ENCODE measurements around the gene GALNT10. TPM values are rescaled to one million over a fixed set of nuclear protein-coding genes. Genes with fewer than 3 reads are reported as not detected.

The GALNT10 gene
- total RNA-seq, 1 donor, result 13.5 TPM

GRCh38 chr5:154394307-154394706 lies 203.8 kb downstream of the GALNT10 start:
- no peak for DNase-seq (ENCODE audit: low read depth in 2 of 3, low spot score in 2 of 3)

- no peak for DNase-seq (ENCODE audit: low read depth in 2 of 3, low spot score in 2 of 3)
These were observed 205.0 kb downstream of the GALNT10 start for GRCh38 chr5:154395407-154396106.

DNA sequence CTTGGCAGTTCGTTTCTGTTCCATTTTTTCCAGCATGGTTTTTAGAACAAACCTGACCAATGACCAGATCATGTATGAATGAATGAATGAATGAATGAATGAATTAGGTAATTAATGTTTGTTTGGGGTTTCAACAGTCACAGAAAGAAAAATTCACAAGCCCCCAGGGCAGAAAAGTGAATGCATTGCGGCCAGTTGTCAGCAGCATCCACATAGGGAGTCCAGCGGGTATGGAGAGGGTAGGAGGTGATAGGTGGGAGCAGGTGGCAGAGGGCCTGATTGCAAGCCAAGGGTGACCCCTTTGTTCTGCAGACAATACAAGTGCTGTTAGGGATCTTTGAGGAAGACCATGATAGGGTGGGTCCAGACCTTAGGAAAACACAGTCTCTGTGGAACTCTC lies 205.6 kb downstream of the GALNT10 start:
- DNase-seq (ENCODE audit: low read depth in 2 of 3, low spot score in 2 of 3), result no peak

DNA sequence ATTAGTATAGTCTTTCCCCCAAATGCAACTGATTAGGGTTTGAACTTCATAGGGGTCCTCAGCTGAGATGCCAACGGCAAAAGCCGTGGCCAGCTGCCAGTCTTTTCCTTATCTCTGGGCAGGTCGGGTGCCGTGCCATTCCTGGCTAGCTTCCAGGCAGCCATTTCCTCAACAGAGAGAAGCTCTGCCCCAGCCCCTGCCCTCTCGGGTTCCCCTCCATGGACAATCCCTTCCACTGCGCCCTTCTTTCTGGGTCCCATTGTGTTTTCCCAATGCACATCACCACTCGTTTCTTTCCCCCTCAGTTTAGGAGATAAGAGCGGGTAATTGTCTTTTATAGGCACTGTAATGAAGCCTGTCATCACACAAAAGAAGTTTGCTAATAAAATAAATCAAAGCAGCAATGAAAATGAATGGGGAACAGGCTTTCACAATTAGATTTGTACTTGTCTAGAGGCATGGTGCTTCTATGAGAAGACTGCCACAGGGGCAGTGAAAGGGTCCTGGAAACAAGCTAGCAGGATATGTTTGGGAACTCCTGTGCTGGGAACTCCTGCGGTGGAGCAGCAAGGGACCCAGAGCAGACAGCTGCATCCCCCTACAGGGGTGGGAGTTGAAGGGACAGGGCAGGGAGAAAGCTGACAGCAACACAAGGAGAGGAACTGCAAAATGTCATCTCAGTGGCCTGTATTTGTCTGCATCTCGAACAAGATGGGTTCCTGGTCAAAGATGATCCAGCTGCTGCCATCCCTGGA lies 207.3 kb downstream of the GALNT10 start:
- DNase-seq (ENCODE audit: low read depth in 2 of 3, low spot score in 2 of 3), result peak in 2 of 3 donors; percentile 65 to 81

DNA sequence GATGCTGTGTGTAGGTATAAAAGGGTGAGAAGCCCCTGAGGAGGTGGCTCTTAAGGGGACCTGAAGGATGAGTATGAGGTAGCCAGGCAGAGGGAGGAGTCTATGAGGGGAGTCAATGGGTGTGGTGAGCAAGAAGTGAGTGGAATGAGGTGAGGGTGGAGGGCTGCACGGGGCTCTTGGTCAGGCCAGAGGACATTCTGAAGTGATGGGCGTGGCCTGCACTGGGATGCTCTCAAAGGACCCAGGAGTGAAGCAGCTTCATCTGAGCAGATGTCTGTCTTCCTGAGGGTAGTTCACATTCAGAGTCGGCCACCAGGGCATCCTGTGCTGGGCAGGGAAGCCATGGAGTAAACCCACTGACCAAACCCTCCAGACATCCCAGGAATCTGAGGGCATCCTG lies 210.1 kb downstream of the GALNT10 start:
- DNase-seq (ENCODE audit: low read depth in 2 of 3, low spot score in 2 of 3), result no peak

- no peak for DNase-seq (ENCODE audit: low read depth in 2 of 3, low spot score in 2 of 3)
These were observed 210.8 kb downstream of the GALNT10 start for GRCh38 chr5:154401355-154401754.

DNA sequence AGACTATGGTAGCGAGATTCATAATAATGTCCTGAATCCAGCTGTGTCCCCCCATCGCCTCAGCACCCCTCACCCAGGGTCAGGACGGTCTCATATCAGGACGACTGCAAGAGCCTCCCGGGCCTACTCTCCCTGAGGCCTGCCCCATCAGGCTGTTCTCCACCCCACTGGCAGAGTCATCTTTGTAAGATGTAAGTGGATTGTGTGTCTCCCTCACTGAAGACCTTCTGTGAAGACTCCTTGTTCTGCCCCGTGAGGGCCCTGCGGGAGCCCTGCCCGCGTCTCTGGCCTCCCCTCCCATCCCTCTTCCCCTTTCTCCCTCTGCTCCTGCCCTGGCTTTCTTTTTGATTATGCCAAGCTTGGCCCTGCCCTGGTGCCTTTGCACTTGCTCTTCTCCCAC lies 211.4 kb downstream of the GALNT10 start:
- no peak for DNase-seq (ENCODE audit: low read depth in 2 of 3, low spot score in 2 of 3)

- no peak for DNase-seq (ENCODE audit: low read depth in 2 of 3, low spot score in 2 of 3)
These were observed 212.1 kb downstream of the GALNT10 start for GRCh38 chr5:154402611-154403010.

- no peak for DNase-seq (ENCODE audit: low read depth in 2 of 3, low spot score in 2 of 3)
These were observed 212.7 kb downstream of the GALNT10 start for GRCh38 chr5:154403234-154403633.

DNA sequence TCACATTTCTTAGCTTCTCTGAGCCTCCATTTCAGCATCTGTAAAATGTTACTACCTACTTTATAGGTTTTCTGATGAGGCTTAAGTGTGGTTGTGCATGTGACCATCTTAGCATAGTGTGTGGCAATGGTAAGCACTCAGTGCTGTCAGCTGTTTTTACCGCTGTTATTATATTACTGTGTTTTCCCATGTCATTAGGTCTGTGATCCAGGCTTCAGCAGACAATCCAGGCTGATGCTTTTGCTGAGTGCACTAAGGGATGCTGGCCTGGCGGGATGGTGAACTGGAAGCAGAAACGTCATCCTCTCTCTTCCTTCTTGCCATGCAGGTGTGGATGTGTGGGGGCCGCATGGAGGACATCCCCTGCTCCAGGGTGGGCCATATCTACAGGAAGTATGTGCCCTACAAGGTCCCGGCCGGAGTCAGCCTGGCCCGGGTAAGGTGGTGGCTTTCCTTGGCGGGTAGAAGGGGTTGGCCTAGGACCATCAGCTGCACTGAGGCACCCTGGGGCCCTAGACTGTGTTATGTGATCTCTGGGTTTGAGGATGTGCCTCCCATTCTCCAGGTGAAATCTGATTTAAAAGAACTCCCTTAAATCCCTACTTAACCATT lies 213.3 kb downstream of the GALNT10 start:
- DNase-seq (ENCODE audit: low read depth in 2 of 3, low spot score in 2 of 3), result no peak

GRCh38 chr5:154405078-154405792 lies 214.7 kb downstream of the GALNT10 start:
- DNase-seq (ENCODE audit: low read depth in 2 of 3, low spot score in 2 of 3), result peak; percentile 35 to 79 (median 63)

- no peak for DNase-seq (ENCODE audit: low read depth in 2 of 3, low spot score in 2 of 3)
These were observed 215.7 kb downstream of the GALNT10 start for GRCh38 chr5:154406231-154406630.

DNA sequence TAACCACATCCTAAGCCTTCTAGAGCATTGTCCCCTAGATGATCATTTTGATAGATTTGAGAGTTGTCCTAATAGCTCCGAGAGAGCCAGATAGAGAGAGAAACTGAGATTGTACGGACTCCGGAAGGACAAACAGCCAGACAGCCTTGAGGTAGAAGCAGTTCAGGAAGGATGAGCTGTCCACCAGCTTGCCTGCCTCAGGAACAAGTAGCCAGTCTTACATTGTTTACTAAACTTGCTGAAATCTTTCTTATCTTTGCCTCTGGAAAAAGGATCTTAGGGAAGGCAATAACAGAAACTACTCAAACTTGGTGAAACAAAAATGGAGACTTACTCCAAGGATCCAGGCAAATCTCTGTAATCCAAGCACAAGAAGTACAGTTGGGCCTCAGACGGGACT lies 216.3 kb downstream of the GALNT10 start:
- no peak for DNase-seq (ENCODE audit: low read depth in 2 of 3, low spot score in 2 of 3)

DNA sequence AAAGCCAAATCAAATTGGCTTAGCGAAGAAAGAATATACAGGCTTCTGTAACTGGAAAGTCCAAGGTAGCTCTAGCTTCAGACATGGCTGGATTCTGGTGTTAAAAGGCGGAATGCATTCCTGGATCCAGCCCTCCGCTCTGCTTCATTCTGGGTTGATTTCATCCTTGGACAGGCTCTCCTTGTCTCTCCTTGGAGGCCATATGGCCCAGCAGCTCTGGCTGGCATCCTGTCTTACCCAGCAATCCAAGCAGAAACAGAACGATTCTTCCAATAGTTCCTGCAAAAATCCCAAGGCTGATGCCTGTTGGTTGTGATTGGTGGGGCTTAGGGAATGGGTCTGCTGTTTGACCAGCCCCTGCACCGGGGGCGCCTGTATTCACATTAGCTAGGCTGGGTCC lies 218.3 kb downstream of the GALNT10 start:
- DNase-seq (ENCODE audit: low read depth in 2 of 3, low spot score in 2 of 3), result no peak

- no peak for DNase-seq (ENCODE audit: low read depth in 2 of 3, low spot score in 2 of 3)
These were observed 218.8 kb downstream of the GALNT10 start for GRCh38 chr5:154409230-154409840.

DNA sequence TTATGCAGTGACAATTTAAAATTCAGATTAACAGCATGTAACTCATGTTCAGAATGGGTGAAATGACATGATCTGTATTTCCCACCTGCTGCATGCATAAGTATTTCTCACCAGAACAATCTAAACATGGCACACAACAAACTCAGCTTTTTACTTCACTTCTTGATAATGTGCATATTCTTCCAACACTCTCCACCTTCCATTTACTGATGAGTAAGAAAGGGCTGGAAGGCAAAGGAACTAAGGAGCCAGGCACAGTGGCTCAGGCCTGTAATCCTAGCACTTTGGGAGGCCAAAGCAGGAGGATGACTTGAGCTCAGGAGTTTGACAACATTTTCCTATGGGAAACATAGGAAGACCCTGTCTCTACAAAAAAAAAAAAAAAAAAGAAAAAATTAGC lies 219.5 kb downstream of the GALNT10 start:
- no peak for DNase-seq (ENCODE audit: low read depth in 2 of 3, low spot score in 2 of 3)

DNA sequence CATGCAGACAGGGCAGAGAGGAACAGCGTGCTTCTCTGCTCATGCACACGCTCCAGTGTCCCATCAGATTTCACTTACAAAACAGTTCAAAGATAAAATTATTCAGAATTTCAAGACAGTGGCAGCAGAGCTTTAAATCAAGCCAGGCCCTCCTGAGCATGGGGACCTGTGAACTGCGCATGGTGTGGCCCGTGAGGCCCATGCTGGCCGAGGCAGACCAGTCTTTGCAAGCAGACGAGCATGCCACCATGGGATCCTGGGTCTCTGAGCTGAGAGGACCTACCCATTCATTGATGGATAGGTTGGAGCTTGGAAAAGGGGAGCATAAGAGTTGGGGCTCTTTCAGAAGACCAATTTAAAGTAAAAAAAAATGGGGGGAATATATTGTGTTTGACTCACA lies 220.3 kb downstream of the GALNT10 start:
- no peak for DNase-seq (ENCODE audit: low read depth in 2 of 3, low spot score in 2 of 3)

DNA sequence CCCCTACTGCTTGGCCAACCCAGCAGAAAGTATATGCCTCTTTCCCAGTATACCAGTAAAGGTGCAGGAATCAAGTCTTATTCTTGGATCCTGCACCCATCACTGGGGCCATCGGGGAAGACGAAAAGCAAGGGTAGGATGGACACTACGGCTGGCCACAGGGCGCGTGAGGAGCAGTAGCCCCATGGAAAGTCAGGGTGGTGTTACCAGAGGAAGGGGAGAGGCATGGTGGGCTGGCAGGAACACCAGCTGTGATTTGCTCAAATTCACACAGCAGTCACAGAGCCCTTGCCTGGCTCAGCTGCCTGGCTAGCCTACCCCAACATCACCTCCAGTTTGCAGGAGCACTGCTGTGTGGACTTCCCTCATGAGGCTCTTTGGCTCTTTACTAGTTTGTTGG lies 220.8 kb downstream of the GALNT10 start:
- DNase-seq (ENCODE audit: low read depth in 2 of 3, low spot score in 2 of 3), result no peak

GRCh38 chr5:154412316-154412715 lies 221.8 kb downstream of the GALNT10 start:
- DNase-seq (ENCODE audit: low read depth in 2 of 3, low spot score in 2 of 3), result no peak

DNA sequence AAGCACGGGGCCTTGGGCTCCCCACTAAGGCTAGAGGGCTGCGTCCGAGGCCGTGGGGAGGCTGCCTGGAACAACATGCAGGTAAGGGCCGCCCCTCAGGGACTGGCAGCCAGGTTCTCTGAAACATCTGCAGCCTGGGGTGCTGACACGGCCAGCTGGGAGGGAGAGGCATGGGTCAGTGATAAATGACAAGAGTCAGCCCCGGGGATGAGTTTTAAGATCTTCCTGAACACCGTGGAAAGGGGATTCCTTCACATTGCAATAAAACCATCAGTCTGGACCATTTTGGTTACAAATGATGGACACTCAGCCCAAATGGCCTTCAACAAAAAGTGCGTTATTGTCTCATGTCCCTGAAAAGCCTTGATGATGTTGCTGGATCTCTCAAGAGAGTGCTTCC lies 222.4 kb downstream of the GALNT10 start:
- DNase-seq (ENCODE audit: low read depth in 2 of 3, low spot score in 2 of 3), result no peak

GRCh38 chr5:154415114-154415513 lies 224.6 kb downstream of the GALNT10 start:
- DNase-seq (ENCODE audit: low read depth in 2 of 3, low spot score in 2 of 3), result no peak
